Hematopoietic multipotent progenitor cell treated with erythropoietin and hydrocortisone succinate and interleukin-3 and kit ligand, for 15 days (in vitro differentiated cells): ENCODE data around the gene CLCN7.
A peak's percentile ranks its signal among the peaks of the same experiment; 100 is the strongest.

Source experiments
- DNase-seq: peaks from one replicate; pipeline ENCODE4 v3.0.0-alpha.2; 2015; ENCODE audit warnings: low spot score

Gene CLCN7

GRCh38 chr16:1502092-1503004 is 27.5 kb upstream of the CLCN7 start:
- DNase-seq: no peak

GRCh38 chr16:1501630-1502029 is 26.8 kb upstream of the CLCN7 start:
- no peak for DNase-seq

- no peak for DNase-seq
Measured at GRCh38 chr16:1500465-1501150, 25.8 kb upstream of the CLCN7 start.

GRCh38 chr16:1499756-1500464 is 25.1 kb upstream of the CLCN7 start:
- no peak for DNase-seq

- DNase-seq: no peak
Measured at GRCh38 chr16:1498899-1499676, 24.3 kb upstream of the CLCN7 start.

- DNase-seq: no peak
Measured at GRCh38 chr16:1497014-1497598, 22.3 kb upstream of the CLCN7 start.

GRCh38 chr16:1496464-1496863 is 21.6 kb upstream of the CLCN7 start:
- no peak for DNase-seq

GRCh38 chr16:1495889-1496262 is 21.0 kb upstream of the CLCN7 start:
- DNase-seq: no peak

GRCh38 chr16:1495211-1495888 is 20.5 kb upstream of the CLCN7 start:
- DNase-seq: no peak

- no peak for DNase-seq
Measured at GRCh38 chr16:1494711-1495110, 19.9 kb upstream of the CLCN7 start.

GRCh38 chr16:1494129-1494640 is 19.4 kb upstream of the CLCN7 start:
- no peak for DNase-seq

- peak; percentile 15 for DNase-seq
Measured at GRCh38 chr16:1493746-1494094, 18.9 kb upstream of the CLCN7 start.

- DNase-seq: peak; percentile 87
Measured at GRCh38 chr16:1492923-1493745, 18.3 kb upstream of the CLCN7 start, which contains the start of gene TELO2. TELO2 (plus strand) TSS chr16:1493360; CDS start chr16:1494282, 922 bp downstream.

GRCh38 chr16:1492082-1492922 is 17.5 kb upstream of the CLCN7 start:
- no peak for DNase-seq

GRCh38 chr16:1491327-1491726 is 16.5 kb upstream of the CLCN7 start:
- no peak for DNase-seq

GRCh38 chr16:1489077-1489476 is 14.2 kb upstream of the CLCN7 start:
- DNase-seq: no peak

GRCh38 chr16:1488619-1489018 is 13.8 kb upstream of the CLCN7 start, which contains the start of gene PTX4:
PTX4 (minus strand) TSS chr16:1488944; CDS start chr16:1488909, 35 bp downstream.
- DNase-seq: no peak

- no peak for DNase-seq
Measured at GRCh38 chr16:1488054-1488601, 13.3 kb upstream of the CLCN7 start.
